ENCODE data around the gene MTFR1L. TPM values are rescaled to one million over a fixed set of nuclear protein-coding genes. Genes with fewer than 3 reads are reported as not detected.

MTFR1L gene
- total RNA-seq, 1 donor from 2014 or later: 27.6 TPM

- no peak for DNase-seq (ENCODE audit: low read depth, low spot score)
Measured at GRCh38 chr1:25877155-25877554, 57.4 kb downstream of the MTFR1L start.

GRCh38 chr1:25878690-25879089 is 58.9 kb downstream of the MTFR1L start:
- DNase-seq (ENCODE audit: low read depth, low spot score): no peak

- DNase-seq (ENCODE audit: low read depth, low spot score): no peak
Measured at GRCh38 chr1:25879675-25880074, 59.9 kb downstream of the MTFR1L start.

GRCh38 chr1:25880518-25880917 is 60.8 kb downstream of the MTFR1L start:
- no peak for DNase-seq (ENCODE audit: low read depth, low spot score)

GRCh38 chr1:25881266-25881665 is 61.5 kb downstream of the MTFR1L start:
- DNase-seq (ENCODE audit: low read depth, low spot score): no peak

Other genes starting within 250 kb of the MTFR1L start
- gene MAN1C1, start 203.2 kb upstream of the MTFR1L start, total RNA-seq: 0.79 and 2.4 TPM in 2 replicates
- gene SELENON, start 19.8 kb upstream of the MTFR1L start, total RNA-seq: 22.0 and 33.2 TPM in 2 replicates
- gene AUNIP, start 39.5 kb downstream of the MTFR1L start, total RNA-seq: 5.1 and 5.8 TPM in 2 replicates
- 5.7 and 7.1 TPM in 2 replicates for gene PAQR7, start 55.8 kb downstream of the MTFR1L start, total RNA-seq
- 152 and 206 TPM in 2 replicates for gene STMN1, start 86.5 kb downstream of the MTFR1L start, total RNA-seq
- gene PAFAH2, start 178.1 kb downstream of the MTFR1L start, total RNA-seq: 4.0 and 7.1 TPM in 2 replicates
- gene EXTL1, start 201.8 kb downstream of the MTFR1L start, total RNA-seq: not detected in 2 replicates
- gene SLC30A2, start 226.2 kb downstream of the MTFR1L start, total RNA-seq: not detected in 2 replicates
- not detected in 2 replicates for gene TRIM63, start 247.7 kb downstream of the MTFR1L start, total RNA-seq